GM19193 (cell line): Measurements from ENCODE around the gene SNX14.

Source experiments
- POLR2A ChIP-seq: IDR thresholded peaks from 4 replicates; pipeline ENCODE4 v1.6.1; 2011; ENCODE audit not compliant: insufficient read depth, insufficient read length; ENCODE audit errors: extremely low read depth

Gene SNX14

DNA sequence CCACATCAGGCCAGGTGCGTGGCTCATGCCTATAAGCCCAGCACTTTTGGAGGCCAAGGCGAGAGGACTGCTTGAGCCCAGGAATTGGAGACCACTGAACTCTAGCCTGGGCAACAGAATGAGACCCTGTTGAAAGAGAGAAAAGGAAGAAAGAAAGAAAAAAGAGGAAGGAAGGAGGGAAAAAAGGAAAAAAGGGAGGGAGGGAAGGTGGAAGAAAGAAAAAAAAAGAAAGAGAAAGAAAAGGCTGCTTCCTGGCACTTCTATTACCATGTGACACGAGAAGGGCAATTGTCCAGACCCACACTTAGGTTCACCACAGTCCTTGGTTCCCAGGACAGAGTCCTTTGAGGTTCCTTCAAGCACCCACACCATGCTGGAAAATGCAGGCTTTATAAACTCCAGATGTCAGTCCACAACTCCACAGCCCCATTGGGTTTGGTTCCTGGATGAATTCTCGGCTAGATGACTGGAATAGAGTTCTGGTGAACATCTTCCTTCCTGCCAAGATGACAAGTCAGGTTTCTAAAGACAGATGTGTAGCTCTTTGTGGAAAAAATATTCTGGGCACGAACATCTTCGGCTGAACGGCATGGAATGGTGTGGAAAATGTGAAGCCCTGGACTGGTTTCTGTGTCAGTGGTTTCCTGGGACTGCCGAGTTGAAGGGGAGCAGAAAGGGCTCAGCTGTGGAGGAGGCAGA is 111.3 kb downstream of the SNX14 start:
- no peak for TF ChIP-seq POLR2A

- no peak for TF ChIP-seq POLR2A
Measured at GRCh38 chr6:85479208-85479607, 114.5 kb downstream of the SNX14 start.

DNA sequence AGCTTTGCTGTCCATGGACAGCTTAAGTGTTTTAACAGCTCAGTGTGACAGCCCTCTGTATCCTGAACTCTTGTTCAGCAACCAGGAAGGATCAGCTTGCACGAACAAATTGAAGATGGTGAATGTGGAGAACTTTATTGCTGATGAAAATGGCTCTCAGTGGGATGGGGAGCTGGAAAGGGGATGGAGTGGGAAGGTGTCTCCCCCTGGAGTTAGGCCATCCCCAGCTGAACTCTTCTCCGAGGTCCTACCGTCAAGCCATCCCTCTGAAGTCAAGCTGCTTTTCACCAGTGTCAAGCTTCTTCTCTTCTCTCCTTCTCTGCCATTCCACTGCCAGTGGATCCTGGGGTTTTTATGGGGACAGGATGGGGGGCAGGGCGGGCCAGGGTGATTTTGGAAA is 117.1 kb downstream of the SNX14 start:
- TF ChIP-seq POLR2A: no peak

DNA sequence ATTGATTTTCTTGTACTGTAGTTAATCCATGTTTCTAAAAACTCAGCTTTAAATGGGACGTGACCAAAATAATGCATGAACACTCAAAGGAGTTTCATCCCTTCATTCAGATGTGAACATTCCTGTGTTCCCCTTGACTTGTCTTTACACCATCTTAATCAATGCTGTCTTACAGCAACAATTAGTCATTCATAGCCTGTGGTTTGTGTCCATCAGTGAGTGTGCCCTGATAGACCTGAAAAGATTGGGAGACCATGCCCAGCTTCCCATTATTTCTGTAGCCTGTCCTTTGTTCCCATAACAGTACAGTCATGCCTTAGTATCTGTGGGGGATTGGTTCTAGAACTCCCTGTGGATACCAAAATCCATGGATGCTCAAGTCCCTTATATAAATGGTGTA is 119.9 kb downstream of the SNX14 start:
- TF ChIP-seq POLR2A: no peak

GRCh38 chr6:85472744-85473143 is 120.9 kb downstream of the SNX14 start:
- TF ChIP-seq POLR2A: no peak

DNA sequence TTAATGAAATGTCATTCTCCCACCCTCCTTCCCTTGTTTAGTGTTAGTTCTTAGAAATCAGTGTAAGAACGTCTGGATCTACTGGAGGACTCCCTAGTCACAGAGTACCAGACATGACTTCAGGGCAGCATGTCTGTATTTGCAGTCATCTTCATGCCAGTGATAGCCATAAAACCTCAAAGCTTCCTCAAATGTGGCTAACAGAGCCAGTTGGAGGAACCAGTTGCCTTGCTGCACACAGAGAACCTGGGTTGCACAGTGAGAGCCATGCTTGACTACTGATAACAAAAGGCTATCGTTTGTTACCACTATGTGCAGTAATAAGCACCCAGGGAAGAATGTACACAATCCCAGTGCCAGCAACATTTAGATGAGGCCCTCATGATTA is 123.6 kb downstream of the SNX14 start:
- TF ChIP-seq POLR2A: no peak

GRCh38 chr6:85469276-85470022 is 124.2 kb downstream of the SNX14 start:
- TF ChIP-seq POLR2A: no peak

GRCh38 chr6:85468326-85468725 is 125.3 kb downstream of the SNX14 start:
- no peak for TF ChIP-seq POLR2A

- TF ChIP-seq POLR2A: no peak
Measured at GRCh38 chr6:85465762-85466161, 127.9 kb downstream of the SNX14 start.

DNA sequence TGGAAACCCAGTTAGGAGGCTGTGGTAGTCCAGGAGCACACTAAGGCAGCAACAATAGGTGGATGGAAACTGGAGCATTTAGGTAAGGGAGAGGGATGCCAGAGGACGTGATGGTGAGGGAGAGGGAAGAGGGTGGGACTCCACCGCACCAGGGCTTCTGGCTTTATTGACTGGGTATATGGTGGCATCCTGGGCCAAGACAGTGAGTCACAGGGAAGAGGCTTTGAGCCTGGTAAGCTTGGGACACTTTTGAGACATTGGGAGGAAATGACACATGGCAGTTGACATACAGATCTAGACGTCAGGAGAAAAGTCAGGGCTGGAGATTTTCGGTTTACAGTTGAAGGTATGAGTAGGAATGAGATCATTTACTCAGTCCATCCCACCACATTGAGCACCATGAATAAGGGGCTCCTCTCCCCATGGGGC is 128.9 kb downstream of the SNX14 start:
- no peak for TF ChIP-seq POLR2A

DNA sequence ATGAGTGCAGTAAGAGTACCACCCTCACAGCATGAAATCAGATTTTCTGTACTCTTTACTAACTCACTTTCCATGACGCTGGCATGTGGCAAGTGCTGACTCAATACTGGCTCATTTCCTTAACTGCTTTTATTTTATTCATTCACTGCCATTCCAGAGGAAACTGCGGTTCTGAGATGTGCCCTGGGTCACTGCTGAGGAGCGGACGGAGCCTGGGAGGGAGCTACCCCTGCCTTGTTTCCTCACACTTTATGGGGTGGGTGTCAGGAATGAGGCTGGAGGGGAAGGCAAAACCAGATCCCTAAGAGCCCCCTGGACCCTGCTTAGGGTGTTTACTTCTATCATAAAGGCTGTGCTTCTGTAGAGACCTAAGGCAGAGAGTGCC is 129.4 kb downstream of the SNX14 start:
- no peak for TF ChIP-seq POLR2A

DNA sequence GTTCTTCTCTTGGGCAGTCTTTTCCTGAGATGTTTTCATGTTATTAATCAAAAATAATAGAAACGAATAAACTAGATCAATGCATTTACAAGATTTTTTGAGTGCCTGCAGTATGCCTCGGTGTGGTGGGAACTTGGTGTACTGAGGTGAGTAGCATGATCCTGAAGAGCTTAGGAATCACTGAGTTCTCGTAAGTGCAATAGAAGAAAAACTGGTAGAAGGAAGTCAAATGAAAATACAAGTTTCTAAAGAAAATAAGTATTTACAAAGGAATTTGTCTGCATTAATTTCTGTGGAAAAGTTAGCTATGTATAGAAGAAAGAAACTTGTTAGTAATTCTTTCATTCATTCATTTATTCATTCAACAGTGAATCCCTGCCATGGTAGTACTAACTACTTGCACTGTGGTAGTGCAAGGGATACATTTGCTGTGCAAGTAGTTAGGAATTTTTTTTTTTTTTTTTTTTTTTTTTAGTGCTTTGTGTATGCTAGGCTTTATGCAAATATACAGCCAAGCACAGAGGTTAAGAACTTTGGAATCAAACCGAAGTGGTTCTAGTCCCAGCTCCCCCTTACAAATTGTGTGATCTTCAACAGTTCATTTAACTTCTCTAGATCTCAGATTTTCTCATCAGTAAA is 129.9 kb downstream of the SNX14 start:
- TF ChIP-seq POLR2A: no peak

DNA sequence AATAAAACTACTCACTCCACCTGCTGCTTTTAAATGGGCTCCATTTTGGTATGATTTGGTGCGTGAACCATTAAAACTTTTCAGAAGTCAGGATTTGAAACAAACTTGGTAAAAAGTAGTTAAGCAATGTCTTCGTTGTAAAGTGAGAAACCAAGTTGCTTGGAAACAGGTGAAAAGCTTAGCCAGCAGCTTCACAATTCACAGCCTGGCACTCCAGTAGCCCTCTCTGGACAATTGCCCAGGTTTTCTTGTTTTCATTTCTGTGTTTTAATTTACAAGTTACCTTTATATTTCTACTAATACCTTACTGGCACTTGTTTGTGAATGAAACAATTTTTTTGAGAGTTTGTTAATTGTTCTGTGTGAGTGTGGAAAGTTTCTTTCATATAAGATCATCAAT is 131.0 kb downstream of the SNX14 start:
- TF ChIP-seq POLR2A: no peak

- no peak for TF ChIP-seq POLR2A
Measured at GRCh38 chr6:85461798-85462170, 131.9 kb downstream of the SNX14 start.

- TF ChIP-seq POLR2A: no peak
Measured at GRCh38 chr6:85460921-85461797, 132.5 kb downstream of the SNX14 start.
